Activated CD4-positive, CD25-positive, alpha-beta regulatory T cell treated with anti-CD3 and anti-CD28 coated beads, Interleukin-2, amount 50 U/mL, for 16 hours (primary cell): ENCODE measurements around the gene GABRB1.
A peak's percentile ranks its signal among the peaks of the same experiment; 100 is the strongest.

Source experiments
- DNase-seq: peaks from one replicate; pipeline ENCODE4 v3.0.0-alpha.2; 2020; ENCODE audit warnings: low read depth, low spot score

Gene GABRB1

DNA sequence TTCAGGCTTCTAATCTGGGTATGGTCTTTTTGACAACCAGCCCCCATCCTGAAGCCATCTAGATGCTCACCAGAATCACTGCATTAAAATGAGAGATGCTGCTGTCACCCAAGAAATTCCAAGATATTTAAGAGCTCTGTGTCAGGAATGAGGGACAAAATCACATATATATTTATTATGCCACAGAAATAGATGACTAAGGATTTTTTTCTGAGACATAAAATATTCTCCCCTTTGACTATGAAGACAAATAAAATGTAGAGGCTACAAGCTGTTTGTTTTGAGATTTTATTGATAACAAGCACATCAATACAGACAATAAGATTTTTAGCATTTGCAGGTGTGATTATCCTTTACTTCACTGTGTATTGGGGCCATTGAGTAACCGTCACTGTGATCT, 354.8 kb downstream of the GABRB1 start:
- no peak for DNase-seq

DNA sequence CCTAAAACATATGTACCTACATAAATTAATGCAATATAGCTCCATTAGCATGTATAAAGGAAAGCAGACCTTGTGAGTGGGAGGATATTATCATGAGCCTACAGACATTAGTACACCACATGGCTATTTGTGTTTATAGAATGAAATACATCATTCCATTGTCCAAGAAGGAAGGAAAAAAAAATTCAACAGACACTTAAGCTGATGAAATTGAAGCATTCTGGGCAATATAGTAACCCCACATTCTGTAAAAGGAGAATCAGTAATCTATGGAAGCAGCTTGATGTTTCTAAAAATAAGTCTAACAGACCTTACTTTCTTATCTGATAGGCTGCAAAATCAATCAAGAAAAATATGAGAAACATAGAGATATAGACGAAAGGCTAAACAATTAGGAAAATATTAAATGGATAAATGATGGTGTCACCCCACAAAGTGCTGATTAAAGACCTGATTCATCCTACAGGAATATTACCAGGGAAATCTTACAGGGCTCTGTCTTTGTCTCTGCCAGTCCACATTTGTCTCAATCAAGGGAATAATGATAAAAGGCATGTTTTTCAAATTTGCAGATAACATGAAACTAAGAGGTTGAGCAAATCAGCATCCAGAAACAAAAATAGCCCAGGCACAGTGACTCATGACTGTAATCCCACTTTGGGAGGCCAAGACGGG, 355.3 kb downstream of the GABRB1 start:
- DNase-seq, result no peak

DNA sequence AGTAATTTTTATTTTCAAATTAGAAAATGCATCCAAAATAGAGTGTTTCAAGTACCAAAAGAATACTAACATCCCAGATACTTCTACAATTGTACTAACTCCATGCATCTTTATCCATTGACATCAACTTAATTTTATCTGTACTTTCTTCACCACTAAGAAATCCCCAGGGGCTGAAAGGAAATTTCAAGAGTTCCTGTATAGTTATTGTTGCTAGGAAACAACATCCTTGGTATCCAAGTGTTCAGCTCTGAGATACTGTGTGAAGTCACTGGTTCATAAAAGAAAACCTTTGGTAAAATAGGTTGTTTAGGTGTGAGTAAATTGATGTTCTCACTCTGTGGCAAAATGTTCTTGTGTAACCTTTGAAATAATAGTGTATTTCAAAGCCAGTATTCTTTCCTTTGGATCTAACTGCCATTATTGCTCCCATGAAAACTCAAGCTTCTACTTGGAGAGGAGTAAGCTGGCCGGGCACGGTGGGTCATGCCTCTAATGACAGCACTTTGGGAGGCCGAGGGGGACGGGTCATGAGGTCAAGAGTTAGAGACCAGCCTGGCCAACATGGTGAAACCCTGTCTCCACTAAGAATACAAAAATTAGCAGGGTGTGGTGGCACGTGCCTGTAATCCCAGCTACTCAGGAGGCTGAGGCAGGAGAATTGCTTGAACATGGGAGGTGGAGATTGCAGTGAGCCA, 359.2 kb downstream of the GABRB1 start:
- DNase-seq, result no peak

DNA sequence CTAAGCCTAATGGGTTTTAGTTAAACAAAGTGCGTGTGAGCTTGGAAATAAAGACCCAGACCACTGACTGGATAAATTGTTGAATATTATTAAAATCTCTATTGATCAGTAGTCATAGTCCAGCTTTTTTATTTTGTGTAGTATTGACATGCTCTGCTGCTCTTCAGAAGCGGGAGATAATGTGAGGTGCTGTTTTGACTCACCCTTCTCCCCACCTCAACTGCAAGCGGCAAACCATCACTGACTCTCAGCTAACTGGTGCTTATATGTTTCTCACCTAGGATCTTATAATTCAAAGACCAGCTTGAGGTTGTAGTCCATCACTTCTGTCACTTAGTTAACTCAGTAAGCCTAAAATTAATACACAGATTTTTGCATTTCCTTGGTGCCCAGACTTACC, 359.9 kb downstream of the GABRB1 start:
- no peak for DNase-seq

DNA sequence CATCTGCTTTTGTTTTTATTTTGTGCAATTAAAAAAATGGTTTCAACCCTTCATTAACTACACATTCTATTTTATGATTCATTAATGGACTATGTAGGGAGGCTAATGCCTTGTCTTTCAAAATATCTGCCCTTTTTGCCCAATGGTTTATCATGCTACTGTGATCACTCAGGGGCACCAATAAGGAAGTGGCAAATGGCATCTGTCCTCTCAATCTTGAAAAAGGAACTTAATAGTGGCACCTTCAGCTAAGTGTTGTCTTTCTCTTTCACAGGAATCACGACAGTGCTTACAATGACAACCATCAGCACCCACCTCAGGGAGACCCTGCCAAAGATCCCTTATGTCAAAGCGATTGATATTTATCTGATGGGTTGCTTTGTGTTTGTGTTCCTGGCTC, 375.0 kb downstream of the GABRB1 start:
- no peak for DNase-seq

DNA sequence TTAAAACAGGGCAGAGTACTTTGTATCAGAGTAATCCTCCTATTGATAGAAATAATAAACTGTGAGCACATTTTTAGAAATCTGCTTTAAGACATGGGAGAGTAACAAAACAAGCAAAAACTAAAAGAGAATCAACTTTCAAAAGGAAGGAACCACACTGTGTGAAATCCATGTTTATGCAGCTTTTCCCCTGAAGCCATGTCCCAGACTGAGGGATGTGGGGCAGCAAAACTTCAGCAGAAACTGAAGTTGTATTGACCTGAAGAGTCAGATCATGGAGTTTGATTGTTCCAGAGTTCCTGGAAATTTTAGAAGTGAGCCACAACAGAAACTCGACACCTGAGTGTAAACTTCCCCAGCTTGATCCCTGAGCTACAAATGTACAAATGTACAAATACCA, 378.9 kb downstream of the GABRB1 start:
- no peak for DNase-seq

DNA sequence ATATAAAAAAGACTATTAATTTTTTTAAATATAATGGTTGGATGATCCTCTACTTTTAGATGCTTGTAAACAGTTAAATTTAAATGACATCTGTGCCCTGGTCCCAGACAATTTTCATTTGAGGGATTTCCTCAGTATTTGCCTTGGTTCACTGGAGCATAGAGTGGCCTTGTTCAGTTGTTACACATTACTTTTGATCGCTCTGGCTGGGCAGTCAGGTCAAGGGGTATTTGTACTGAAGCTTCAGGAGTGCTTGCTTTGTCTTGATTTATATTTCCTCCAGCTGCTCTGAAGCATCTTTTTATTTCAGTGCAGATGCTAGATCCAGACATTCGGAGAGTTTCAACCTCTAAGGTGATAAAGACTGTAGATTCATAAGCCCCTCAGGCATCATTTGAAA, 382.2 kb downstream of the GABRB1 start:
- DNase-seq, result no peak

DNA sequence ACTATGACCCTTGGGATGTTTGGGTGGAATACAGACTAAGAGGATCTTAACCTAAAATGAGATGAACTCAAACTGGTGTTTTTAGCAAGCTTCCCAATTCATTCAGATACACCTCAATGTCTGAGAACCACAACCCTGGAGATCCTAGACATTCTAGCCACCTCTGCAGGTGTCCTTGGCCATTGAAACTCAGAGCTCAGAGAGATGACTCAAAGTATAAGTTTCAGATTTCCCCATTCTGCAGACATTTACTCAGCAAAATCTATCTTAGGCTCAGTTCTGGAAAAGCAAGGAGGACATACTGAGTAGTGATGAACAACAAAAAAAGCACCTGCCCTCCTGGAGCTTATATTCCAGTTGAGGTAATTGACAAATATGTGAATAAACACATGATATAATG, 384.4 kb downstream of the GABRB1 start:
- DNase-seq, result no peak

DNA sequence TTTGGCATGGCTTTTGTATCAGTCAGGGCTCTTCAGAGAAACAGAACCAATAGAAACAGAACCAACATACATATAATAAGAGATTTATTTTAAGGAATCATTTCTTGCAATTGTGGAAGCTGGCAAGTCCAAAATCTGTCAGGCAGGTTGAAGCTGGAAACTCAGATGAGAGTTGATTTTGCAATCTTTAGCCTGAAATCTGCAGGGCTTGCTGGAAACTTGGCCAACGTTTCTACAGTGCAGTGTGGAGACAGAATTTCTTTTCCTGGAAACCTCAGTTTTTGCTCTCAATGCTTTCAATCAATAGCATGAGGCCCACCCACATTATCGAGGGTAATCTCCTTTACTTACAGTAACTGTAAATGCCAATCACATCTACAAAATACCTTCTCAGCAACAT, 386.8 kb downstream of the GABRB1 start:
- no peak for DNase-seq

DNA sequence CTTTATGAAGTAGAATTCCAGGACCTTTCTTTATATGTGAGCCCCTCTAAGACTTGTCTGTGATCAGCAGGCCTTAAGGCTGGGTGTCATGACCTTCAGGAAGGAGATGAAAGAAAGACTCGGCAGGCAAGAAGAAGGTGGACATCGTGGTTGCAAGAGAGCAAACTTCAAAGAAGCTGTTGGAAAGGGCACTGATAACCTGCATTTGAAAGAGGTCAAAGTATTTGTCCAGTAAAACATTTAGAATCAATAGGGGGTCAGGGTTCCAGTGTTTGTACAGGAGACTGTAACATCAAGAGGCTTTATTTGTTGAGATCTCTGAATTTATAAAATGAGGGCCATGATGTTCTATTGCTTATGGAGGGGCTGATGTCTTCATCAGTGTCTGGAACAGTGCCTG, 387.9 kb downstream of the GABRB1 start:
- no peak for DNase-seq

DNA sequence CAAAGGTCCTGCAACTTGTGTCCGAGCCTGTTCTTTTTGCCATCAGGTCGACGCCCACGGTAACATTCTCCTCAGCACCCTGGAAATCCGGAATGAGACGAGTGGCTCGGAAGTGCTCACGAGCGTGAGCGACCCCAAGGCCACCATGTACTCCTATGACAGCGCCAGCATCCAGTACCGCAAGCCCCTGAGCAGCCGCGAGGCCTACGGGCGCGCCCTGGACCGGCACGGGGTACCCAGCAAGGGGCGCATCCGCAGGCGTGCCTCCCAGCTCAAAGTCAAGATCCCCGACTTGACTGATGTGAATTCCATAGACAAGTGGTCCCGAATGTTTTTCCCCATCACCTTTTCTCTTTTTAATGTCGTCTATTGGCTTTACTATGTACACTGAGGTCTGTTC, 394.3 kb downstream of the GABRB1 start:
- DNase-seq, result no peak

DNA sequence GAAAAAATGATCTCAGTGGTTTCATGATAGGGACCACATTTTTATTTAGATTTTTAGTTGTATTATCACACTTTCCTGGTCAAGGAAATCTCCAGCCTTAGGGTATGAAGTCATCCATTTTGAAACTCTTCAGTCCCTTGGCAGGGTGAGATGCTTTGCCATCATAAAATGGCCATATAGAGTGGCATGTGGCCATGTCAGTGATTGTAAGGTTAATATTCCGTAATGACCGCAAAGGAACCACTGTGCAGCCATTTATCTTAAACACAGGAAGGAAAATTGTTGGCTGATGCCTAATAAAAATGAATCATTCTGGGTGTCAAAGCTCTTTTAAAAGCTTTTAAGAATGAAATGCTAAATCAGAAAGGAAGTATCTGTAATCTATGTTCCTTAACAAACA, 396.6 kb downstream of the GABRB1 start:
- DNase-seq, result no peak

DNA sequence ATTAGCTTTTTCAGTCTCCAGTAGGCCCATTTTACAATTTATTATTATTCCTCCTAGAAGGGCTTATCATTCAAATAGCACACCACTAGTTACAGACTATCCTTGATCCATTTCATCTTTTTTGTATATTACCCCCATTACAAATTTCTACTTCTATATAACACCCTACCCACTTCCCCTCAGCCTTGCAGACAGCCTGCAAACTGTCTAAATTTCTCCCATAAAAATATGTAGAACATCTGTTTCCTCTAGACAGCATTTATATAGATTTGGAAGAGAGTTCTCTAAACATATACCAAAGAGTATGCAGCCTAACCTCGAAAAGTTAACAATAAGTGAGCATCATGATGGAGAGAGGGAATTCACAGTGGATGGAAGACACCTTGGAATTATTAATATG, 401.4 kb downstream of the GABRB1 start:
- no peak for DNase-seq

DNA sequence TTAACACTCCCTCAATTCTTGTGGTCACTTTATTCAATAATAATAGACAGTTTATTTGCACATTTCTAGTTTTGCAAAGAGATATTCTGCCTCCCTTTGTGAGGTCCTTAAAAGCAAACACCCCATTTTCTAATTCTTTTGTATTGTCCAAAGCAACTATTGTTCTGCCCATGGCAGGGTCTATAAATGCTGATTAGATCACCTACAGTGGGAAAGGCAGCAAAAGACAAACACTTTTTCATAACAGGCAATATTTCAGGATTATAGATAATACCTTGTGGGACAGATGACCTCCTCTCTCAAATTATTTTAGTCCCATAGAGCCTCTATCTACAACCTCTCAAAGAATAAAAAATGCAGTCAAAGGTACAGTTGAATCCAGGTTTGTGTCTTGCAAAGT, 403.6 kb downstream of the GABRB1 start:
- DNase-seq, result no peak

DNA sequence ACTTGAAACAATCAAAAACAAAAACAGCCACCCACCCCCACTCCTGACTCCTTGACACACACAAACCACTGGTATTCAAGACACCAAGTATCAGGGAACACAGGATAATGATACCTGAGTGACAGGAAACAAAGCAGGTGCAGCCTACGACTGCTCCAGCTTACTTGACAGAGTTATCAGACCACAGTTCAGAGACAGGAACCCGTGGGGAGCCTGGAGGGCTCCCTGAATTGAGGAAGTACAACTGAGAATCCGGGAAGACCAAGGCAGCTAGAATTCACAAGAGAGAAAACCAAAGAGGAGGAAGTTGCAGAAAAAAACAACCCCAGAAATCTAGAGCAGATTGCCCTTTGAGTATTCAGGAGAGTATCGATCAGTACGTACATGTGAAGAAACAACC, 411.6 kb downstream of the GABRB1 start:
- no peak for DNase-seq

DNA sequence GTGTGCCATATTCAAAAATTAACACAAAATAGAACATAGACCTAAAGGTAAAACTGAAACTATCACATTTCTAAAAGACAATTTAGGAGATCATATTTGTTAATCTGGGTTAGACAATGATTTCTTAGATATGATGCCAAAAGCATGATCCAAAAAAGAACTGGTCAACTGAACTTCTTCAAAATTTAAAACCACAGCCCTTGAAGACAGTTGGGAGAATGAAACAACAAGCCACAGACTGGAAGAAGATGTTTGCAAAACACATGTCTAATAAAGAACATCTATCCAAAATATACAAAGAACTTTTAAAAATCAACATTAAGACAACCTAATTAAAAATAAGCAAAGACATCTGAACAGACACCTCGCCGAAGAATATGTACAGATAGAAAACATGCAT, 412.7 kb downstream of the GABRB1 start:
- no peak for DNase-seq

DNA sequence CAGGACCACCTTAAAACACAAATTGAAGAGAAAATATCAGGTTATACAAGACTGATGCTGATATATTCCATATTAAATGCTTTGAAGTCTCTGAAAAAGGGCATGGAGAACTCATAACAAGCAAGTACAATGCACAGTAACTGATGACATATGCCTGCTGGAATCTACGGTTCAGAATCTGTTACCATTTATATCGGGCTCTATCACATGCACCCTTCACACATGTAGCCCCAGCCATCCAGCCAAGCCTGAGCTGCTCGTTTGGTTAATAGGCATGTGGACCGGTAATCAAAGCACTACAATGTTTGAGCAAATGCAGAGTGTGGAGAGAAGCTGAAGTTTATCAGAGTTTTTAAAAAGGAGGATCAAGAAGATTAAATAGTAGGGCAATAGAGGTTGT, 420.3 kb downstream of the GABRB1 start:
- DNase-seq, result no peak

DNA sequence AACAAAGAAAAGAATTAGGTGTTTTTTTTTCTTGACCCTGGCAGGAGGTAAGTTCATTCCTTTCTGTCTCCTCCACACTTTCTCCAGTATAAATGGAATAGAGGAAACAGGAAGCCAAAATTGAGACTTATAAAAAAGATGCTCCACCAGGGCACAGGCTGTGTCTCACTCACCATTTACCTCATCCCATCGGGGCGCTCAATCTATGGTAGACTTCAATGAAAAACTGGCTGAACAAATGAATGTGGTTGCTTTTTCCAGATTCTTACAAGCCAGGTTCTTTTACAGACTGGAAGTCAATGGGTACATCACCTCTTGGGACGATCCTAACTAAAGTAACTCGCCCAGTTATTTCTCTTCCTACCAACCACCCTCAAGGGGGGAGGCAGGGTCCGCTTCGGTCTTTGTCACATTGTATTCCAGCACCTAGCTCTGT, 431.4 kb downstream of the GABRB1 start:
- no peak for DNase-seq

DNA sequence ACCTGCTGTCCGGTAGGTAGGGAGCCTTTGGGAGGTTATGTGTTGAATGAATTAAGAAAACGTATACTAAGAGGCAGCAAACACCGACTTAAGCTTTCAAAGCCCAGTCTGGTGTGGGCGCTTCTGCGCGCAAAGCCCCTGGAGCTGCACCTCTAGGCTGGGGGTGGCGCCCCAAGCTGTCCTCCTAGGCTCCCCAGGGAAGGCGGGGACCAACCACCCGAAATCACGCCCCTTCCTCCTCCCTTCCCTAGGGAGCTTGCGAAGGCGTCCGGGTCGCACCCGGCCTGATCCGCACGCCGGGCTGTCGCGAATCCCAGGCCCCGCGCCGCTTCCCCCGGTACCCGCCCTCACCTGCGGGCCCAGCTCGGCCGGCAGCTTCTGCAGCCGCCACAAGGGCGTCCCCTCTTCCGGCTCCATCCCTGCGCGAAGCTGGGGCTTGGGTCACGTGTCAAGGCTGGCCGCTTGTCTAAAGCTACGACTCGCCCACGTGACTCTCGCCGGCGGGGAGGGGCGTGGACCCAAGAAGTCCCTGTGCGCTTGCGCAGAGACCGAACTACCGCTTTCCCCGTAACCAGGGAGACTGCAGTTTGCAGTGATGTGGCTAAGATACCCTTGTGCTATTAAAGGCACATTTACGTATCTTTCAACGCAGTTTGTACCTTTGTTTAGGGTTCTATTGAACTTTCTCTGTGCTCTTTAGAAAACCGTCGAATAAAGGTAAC, 432.0 kb downstream of the GABRB1 start, which contains the start of gene COMMD8:
Gene COMMD8 (minus strand): TSS at position 468 of the 722 bp plus-strand sequence. CDS start 51 bp downstream, at position 417.
- DNase-seq, result peak; percentile 95

DNA sequence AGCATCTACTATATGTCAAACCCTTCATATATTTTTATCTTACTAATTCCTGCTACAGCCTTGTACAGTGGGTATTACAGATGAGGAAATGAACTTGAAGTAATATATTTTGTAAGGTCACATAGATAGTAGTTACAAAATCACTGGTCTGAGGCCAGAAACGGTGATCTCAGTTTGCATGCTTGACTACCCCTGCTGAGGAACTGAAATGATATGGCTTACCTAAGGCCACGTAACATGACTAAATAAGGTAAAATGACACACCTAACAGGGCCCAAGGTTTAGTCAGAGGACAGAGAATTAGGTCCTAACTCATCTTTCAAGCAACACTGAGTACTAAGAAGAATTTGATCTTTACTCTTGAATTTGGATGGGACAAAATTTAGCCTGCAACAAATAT, 433.6 kb downstream of the GABRB1 start:
- DNase-seq, result no peak

DNA sequence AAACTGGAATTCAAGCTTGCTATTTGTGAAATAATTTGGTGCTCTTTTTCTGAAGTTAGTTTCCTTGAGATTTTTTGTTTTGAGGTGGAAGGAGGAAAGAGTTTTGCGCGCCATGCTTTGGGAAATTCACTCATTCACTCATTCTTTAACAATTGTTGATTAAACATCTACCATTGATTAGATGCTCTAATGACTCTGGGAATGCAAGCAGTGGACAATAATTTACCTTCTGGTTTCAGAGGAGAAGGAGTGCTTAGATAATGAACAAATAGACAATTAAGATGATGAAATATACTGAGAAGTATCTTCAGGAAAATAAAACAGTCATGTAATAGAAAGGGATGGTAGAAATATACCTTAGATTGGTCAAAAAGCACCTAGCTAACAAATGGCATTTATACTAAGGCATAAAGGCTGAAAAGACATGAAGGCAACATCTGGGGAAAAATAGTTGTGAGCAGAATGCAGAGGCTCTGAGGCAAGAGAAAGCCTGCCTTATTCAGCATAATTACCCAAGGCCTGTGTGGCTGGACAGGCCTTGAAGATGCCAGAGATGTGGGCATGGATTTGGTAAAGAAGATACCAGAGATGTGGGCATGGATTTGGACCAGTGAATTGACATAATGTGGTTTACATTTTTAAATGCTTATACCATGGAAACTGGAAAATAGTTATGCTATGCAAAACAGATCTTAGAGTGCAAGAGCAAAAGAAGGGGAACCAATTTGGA, 434.9 kb downstream of the GABRB1 start:
- no peak for DNase-seq

DNA sequence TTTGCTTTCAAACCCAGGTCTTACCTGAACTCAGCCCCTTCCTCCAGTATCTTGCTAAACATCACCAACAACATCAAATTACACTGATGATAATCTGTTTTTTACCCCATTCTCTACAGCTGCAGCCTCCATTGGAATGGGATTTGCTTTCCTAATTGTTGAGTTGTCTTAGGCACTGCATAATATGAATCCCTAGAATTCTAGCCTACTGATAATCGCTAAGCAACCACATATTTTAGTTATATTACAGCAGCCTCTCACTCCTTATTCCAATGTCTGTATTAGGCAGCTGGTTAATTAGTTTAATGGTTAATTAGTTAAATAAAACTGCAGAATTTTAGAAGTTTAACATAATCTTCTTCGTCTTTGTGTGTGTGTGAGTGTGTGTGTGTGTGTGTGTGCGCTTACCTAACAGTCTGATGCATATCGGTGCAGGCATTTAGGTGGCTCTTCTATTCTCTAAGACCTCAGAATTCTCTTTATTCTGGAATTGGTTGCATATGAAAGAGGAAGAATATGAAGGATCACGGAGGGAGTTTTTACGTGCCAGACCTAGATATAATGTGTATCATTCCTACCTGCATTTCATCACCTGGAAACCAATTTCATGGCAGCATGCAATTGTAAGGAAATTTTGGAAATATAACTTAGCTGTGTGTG, 437.5 kb downstream of the GABRB1 start:
- no peak for DNase-seq
